ENCODE data around the gene CSRNP2. TPM values are rescaled to one million over a fixed set of nuclear protein-coding genes. Genes with fewer than 3 reads are reported as not detected.

The CSRNP2 gene
- total RNA-seq, 2 experiments from 2014 or later: 11.7 to 30.1 TPM

- Histone ChIP-seq H3K4me1 (ENCODE audit: insufficient read depth, low read length, poor library complexity, severe bottlenecking) (no peaks in the 10 kb centered on the region), H3K9me2 (ENCODE audit: insufficient read depth, low read length) (no peaks in the 10 kb centered on the region), H2AFZ (ENCODE audit: low read length) (no peak overlapping the region), H3K4me2 (ENCODE audit: low read length) (no peak overlapping the region), H4K20me1 (ENCODE audit: insufficient read depth, low read length) (0 out of 2 replicates have a peak, but pooled peaks cover 3% of the 10 kb centered on the region), H3K79me2 (ENCODE audit: insufficient read depth, low read depth, low read length) (no peaks in the 10 kb centered on the region), H3K27ac (ENCODE audit: low read depth, low read length, poor library complexity, severe bottlenecking) (no peak overlapping the region), H3K4me3 (ENCODE audit: low read depth, low read length, poor library complexity, severe bottlenecking) (no peak overlapping the region), H3K9me3 (ENCODE audit: low read length) (no peaks in the 10 kb centered on the region), H3K36me3 (ENCODE audit: insufficient read depth, low read length) (no peaks in the 10 kb centered on the region)
- BruUV-seq (replicated peaks): no TSS peak
- intact Hi-C loops (cut with micrococcal nuclease; ENCODE audit: unreplicated experiment): no loop called here
- CTCF ChIA-PET (ENCODE audit: unreplicated experiment): no interaction called here
- no peak for TF ChIP-seq CTCF (conservative IDR thresholded peaks at IDR 0.05; ENCODE audit: low read length)
- TF ChIP-seq EZH2phosphoT487 (IDR thresholded peaks at IDR 0.05; ENCODE audit: borderline replicate concordance, low read depth, low read length): no peak
- no peak for DNase-seq (ENCODE audit: low spot score)
- POLR2A ChIA-PET: interaction anchor here (0.7 kb wide), 1 partner anchor 1223 kb away, joined by 4 read pairs; no protein-coding TSS in a partner anchor
Observed at GRCh38 chr12:51131745-51132521, 48.5 kb upstream of the CSRNP2 start.

GRCh38 chr12:51128919-51129318 is 45.5 kb upstream of the CSRNP2 start:
- intact Hi-C loops (cut with micrococcal nuclease; ENCODE audit: unreplicated experiment): no loop called here
- H3K9me2 ChIP-seq (ENCODE audit: insufficient read depth, low read length): no peaks in the 10 kb centered on the region
- ChIA-PET POLR2A (interaction anchor here (0.7 kb wide), 1 partner anchor 35 kb away, joined by 3 read pairs; no protein-coding TSS in a partner anchor), CTCF (ENCODE audit: unreplicated experiment) (no interaction called here)
- TF ChIP-seq CTCF (conservative IDR thresholded peaks at IDR 0.05; ENCODE audit: low read length) (no peak), EZH2phosphoT487 (IDR thresholded peaks at IDR 0.05; ENCODE audit: borderline replicate concordance, low read depth, low read length) (no peak)
- no peak overlapping the region for H3K27ac ChIP-seq (ENCODE audit: low read depth, low read length, poor library complexity, severe bottlenecking)
- no peaks in the 10 kb centered on the region for H3K36me3 ChIP-seq (ENCODE audit: insufficient read depth, low read length)
- no TSS peak for BruUV-seq (replicated peaks)
- no peaks in the 10 kb centered on the region for H3K4me1 ChIP-seq (ENCODE audit: insufficient read depth, low read length, poor library complexity, severe bottlenecking)
- no peaks in the 10 kb centered on the region for H3K79me2 ChIP-seq (ENCODE audit: insufficient read depth, low read depth, low read length)
- DNase-seq (ENCODE audit: low spot score): no peak
- H3K4me3 ChIP-seq (ENCODE audit: low read depth, low read length, poor library complexity, severe bottlenecking): no peak overlapping the region
- H3K4me2 ChIP-seq (ENCODE audit: low read length): no peak overlapping the region
- H4K20me1 ChIP-seq (ENCODE audit: insufficient read depth, low read length): 0 out of 2 replicates have a peak, but pooled peaks cover 3% of the 10 kb centered on the region
- no peaks in the 10 kb centered on the region for H3K9me3 ChIP-seq (ENCODE audit: low read length)
- H2AFZ ChIP-seq (ENCODE audit: low read length): no peak overlapping the region

All from OCI-LY7 (cell line).